Endothelial cell of umbilical vein (primary cell): ENCODE results near the gene SFSWAP.

ENCODE experiments used
- POLR2A ChIP-seq: IDR thresholded peaks from 2 replicates; pipeline ENCODE4 v1.6.1; 2012; ENCODE audit warnings: low read depth, mild to moderate bottlenecking, control low read depth, low read length
- TF ChIP-seq, protein P1 (sequence below), 2 donors: IDR thresholded peaks; 1 replicate in 1 of 2; 2 replicates in 1 of 2; pipeline ENCODE4 v1.5.1; 2011; ENCODE audit warnings: low read length in 2 of 2, mild to moderate bottlenecking in 2 of 2, moderate library complexity in 2 of 2, control low read depth in 1 of 2, inconsistent platforms in 1 of 2, low read depth in 1 of 2; ENCODE audit not compliant: insufficient read depth in 1 of 2; ENCODE audit errors: extremely low read depth in 1 of 2

- no peak for TF ChIP-seq POLR2A
- TF ChIP-seq, protein P1, sequence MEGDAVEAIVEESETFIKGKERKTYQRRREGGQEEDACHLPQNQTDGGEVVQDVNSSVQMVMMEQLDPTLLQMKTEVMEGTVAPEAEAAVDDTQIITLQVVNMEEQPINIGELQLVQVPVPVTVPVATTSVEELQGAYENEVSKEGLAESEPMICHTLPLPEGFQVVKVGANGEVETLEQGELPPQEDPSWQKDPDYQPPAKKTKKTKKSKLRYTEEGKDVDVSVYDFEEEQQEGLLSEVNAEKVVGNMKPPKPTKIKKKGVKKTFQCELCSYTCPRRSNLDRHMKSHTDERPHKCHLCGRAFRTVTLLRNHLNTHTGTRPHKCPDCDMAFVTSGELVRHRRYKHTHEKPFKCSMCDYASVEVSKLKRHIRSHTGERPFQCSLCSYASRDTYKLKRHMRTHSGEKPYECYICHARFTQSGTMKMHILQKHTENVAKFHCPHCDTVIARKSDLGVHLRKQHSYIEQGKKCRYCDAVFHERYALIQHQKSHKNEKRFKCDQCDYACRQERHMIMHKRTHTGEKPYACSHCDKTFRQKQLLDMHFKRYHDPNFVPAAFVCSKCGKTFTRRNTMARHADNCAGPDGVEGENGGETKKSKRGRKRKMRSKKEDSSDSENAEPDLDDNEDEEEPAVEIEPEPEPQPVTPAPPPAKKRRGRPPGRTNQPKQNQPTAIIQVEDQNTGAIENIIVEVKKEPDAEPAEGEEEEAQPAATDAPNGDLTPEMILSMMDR (IDR thresholded peaks at IDR 0.05; ENCODE audit: extremely low read depth in 1 of 2, insufficient read depth in 1 of 2, low read depth in 1 of 2, low read length in 2 of 2): no peak
Observed at GRCh38 chr12:131815131-131815530, 104.2 kb downstream of the SFSWAP start.
